NT2/D1 (cell line): ENCODE data around the gene MRO.

Experiments
- YY1 ChIP-seq: IDR thresholded peaks from 2 replicates; pipeline ENCODE4 v1.6.1; 2011; ENCODE audit not compliant: insufficient read length, insufficient read depth
- ZNF274 ChIP-seq: IDR thresholded peaks from 2 replicates; pipeline ENCODE4 v1.6.1; 2011; ENCODE audit warnings: mild to moderate bottlenecking, low read depth, low read length

GRCh38 chr18:50826027-50826426 is 6.2 kb upstream of the MRO start:
- TF ChIP-seq ZNF274 (no peak), YY1 (no peak)
